Activated CD8-positive, alpha-beta T cell treated with anti-CD3 and anti-CD28 coated beads, Interleukin-2, amount 10 ng/mL, durations not matched to agents 7 days and 5 days (primary cell): ENCODE results near the gene EMX2. TPM values are rescaled to one million over a fixed set of nuclear protein-coding genes. Genes with fewer than 3 reads are reported as not detected.

Experiments
- ATAC-seq: fragments of 150-1000 bp; cut with Tn5 transposase; one replicate; pipeline ENCODE4 v1.10.0; 2021; ENCODE audit warnings: moderate library complexity
- CTCF ChIA-PET: fragments of 350-600 bp; sonication (Branson Sonifier 250); formaldehyde crosslinking; loops from one replicate; lab custom pipeline; 2021; ENCODE audit warnings: antibody characterized with exemption; lab: Charles Lee
- POLR2A ChIA-PET: fragments of 350-600 bp; sonication (Branson Sonifier 250); formaldehyde crosslinking; loops from one replicate; lab custom pipeline; 2021; ENCODE audit warnings: antibody characterized with exemption; lab: Charles Lee
- DNase-seq: peaks from one replicate; pipeline ENCODE4 v3.0.0-alpha.2; 2020
- H3K27ac Mint-ChIP-seq: one replicate; pipeline ENCODE4 v1.8.0; 2021; ENCODE audit warnings: mild to moderate bottlenecking, mixed read lengths
- H3K27me3 Mint-ChIP-seq: one replicate; pipeline ENCODE4 v1.8.0; 2021; ENCODE audit warnings: low read depth, mixed read lengths
- H3K36me3 Mint-ChIP-seq: one replicate; pipeline ENCODE4 v1.8.0; 2021; ENCODE audit warnings: low read depth, mixed read lengths
- H3K4me1 Mint-ChIP-seq: one replicate; pipeline ENCODE4 v1.8.0; 2021; ENCODE audit warnings: low read depth, mixed read lengths
- H3K4me3 Mint-ChIP-seq: one replicate; pipeline ENCODE4 v1.8.0; 2021; ENCODE audit warnings: mild to moderate bottlenecking, mixed read lengths
- H3K9me3 Mint-ChIP-seq: one replicate; pipeline ENCODE4 v1.8.0; 2022; ENCODE audit warnings: mixed read lengths; ENCODE audit not compliant: insufficient read depth
- total RNA-seq, 2 experiments: library from RNA; stranded (reverse); gene quantifications; one replicate each; pipeline ENCODE4 v1.2.3, GENCODE V29; 2021

The EMX2 gene
- total RNA-seq, 2 experiments from 2014 or later, result not detected

GRCh38 chr10:117554241-117554814 is 11.8 kb downstream of the EMX2 start:
- POLR2A ChIA-PET, result no interaction called here
- Mint-ChIP-seq H3K4me1 (peaks cover 13% of the 10 kb centered on the region), H3K9me3 (no peaks in the 10 kb centered on the region), H3K36me3 (no peaks in the 10 kb centered on the region), H3K27me3 (peaks cover 53% of the 10 kb centered on the region), H3K4me3 (peak overlapping the region; percentile 6), H3K27ac (no peak overlapping the region)
- CTCF ChIA-PET, result no interaction called here
- DNase-seq (no peak), ATAC-seq (no peak)

GRCh38 chr10:117555017-117555416 is 12.5 kb downstream of the EMX2 start:
- Mint-ChIP-seq H3K36me3 (no peaks in the 10 kb centered on the region), H3K27me3 (peaks cover 47% of the 10 kb centered on the region), H3K4me3 (no peak overlapping the region), H3K9me3 (no peaks in the 10 kb centered on the region), H3K27ac (no peak overlapping the region), H3K4me1 (peaks cover 13% of the 10 kb centered on the region)
- no peak for DNase-seq
- POLR2A ChIA-PET, result no interaction called here
- no peak for ATAC-seq
- CTCF ChIA-PET, result no interaction called here

GRCh38 chr10:117555863-117556262 is 13.3 kb downstream of the EMX2 start:
- peaks cover 13% of the 10 kb centered on the region for H3K4me1 Mint-ChIP-seq
- DNase-seq, result no peak
- no peaks in the 10 kb centered on the region for H3K9me3 Mint-ChIP-seq
- ChIA-PET POLR2A (no interaction called here), CTCF (no interaction called here)
- no peak overlapping the region for H3K4me3 Mint-ChIP-seq
- H3K27me3 Mint-ChIP-seq, result peaks cover 38% of the 10 kb centered on the region
- H3K36me3 Mint-ChIP-seq, result no peaks in the 10 kb centered on the region
- ATAC-seq, result no peak
- H3K27ac Mint-ChIP-seq, result no peak overlapping the region

GRCh38 chr10:117556356-117556755 is 13.8 kb downstream of the EMX2 start:
- Mint-ChIP-seq H3K4me1 (peaks cover 13% of the 10 kb centered on the region), H3K36me3 (no peaks in the 10 kb centered on the region), H3K27ac (no peak overlapping the region), H3K4me3 (no peak overlapping the region), H3K9me3 (no peaks in the 10 kb centered on the region), H3K27me3 (peaks cover 33% of the 10 kb centered on the region)
- DNase-seq (no peak), ATAC-seq (no peak)
- ChIA-PET POLR2A (no interaction called here), CTCF (no interaction called here)

GRCh38 chr10:117559712-117560111 is 17.2 kb downstream of the EMX2 start:
- POLR2A ChIA-PET, result interaction anchor here (0.8 kb wide), 1 partner anchor 8 kb away, joined by 3 read pairs; no protein-coding TSS in a partner anchor
- no peaks in the 10 kb centered on the region for H3K9me3 Mint-ChIP-seq
- peaks cover 7% of the 10 kb centered on the region for H3K27me3 Mint-ChIP-seq
- ATAC-seq, result no peak
- no peaks in the 10 kb centered on the region for H3K36me3 Mint-ChIP-seq
- DNase-seq, result no peak
- H3K27ac Mint-ChIP-seq, result no peak overlapping the region
- no peak overlapping the region for H3K4me3 Mint-ChIP-seq
- CTCF ChIA-PET, result no interaction called here
- no peaks in the 10 kb centered on the region for H3K4me1 Mint-ChIP-seq

- POLR2A ChIA-PET, result no interaction called here
- CTCF ChIA-PET, result no interaction called here
- Mint-ChIP-seq H3K27me3 (peaks cover 2% of the 10 kb centered on the region), H3K9me3 (no peaks in the 10 kb centered on the region), H3K4me3 (no peak overlapping the region), H3K4me1 (no peaks in the 10 kb centered on the region), H3K36me3 (no peaks in the 10 kb centered on the region), H3K27ac (no peak overlapping the region)
- DNase-seq (no peak), ATAC-seq (no peak)
These were observed 18.4 kb downstream of the EMX2 start for GRCh38 chr10:117560942-117561341.

GRCh38 chr10:117562220-117562619 is 19.7 kb downstream of the EMX2 start:
- DNase-seq, result no peak
- POLR2A ChIA-PET, result no interaction called here
- no peak overlapping the region for H3K27ac Mint-ChIP-seq
- no peaks in the 10 kb centered on the region for H3K27me3 Mint-ChIP-seq
- H3K9me3 Mint-ChIP-seq, result no peaks in the 10 kb centered on the region
- H3K4me3 Mint-ChIP-seq, result no peak overlapping the region
- ATAC-seq, result no peak
- no peaks in the 10 kb centered on the region for H3K4me1 Mint-ChIP-seq
- CTCF ChIA-PET, result no interaction called here
- H3K36me3 Mint-ChIP-seq, result no peaks in the 10 kb centered on the region

GRCh38 chr10:117562896-117563737 is 20.6 kb downstream of the EMX2 start:
- H3K36me3 Mint-ChIP-seq, result no peaks in the 10 kb centered on the region
- H3K4me1 Mint-ChIP-seq, result no peaks in the 10 kb centered on the region
- H3K9me3 Mint-ChIP-seq, result no peaks in the 10 kb centered on the region
- no peaks in the 10 kb centered on the region for H3K27me3 Mint-ChIP-seq
- no peak overlapping the region for H3K27ac Mint-ChIP-seq
- ATAC-seq, result no peak
- H3K4me3 Mint-ChIP-seq, result no peak overlapping the region
- CTCF ChIA-PET, result no interaction called here
- DNase-seq, result no peak
- POLR2A ChIA-PET, result no interaction called here

GRCh38 chr10:117563780-117564179 is 21.2 kb downstream of the EMX2 start:
- DNase-seq (no peak), ATAC-seq (no peak)
- H3K9me3 Mint-ChIP-seq, result no peaks in the 10 kb centered on the region
- H3K27ac Mint-ChIP-seq, result no peak overlapping the region
- no peak overlapping the region for H3K4me3 Mint-ChIP-seq
- ChIA-PET POLR2A (no interaction called here), CTCF (no interaction called here)
- no peaks in the 10 kb centered on the region for H3K27me3 Mint-ChIP-seq
- no peaks in the 10 kb centered on the region for H3K36me3 Mint-ChIP-seq
- H3K4me1 Mint-ChIP-seq, result no peaks in the 10 kb centered on the region

GRCh38 chr10:117565068-117565467 is 22.5 kb downstream of the EMX2 start:
- H3K9me3 Mint-ChIP-seq, result no peaks in the 10 kb centered on the region
- no peaks in the 10 kb centered on the region for H3K4me1 Mint-ChIP-seq
- H3K27me3 Mint-ChIP-seq, result no peaks in the 10 kb centered on the region
- ChIA-PET POLR2A (no interaction called here), CTCF (no interaction called here)
- ATAC-seq (no peak), DNase-seq (no peak)
- H3K36me3 Mint-ChIP-seq, result no peaks in the 10 kb centered on the region
- no peak overlapping the region for H3K27ac Mint-ChIP-seq
- no peak overlapping the region for H3K4me3 Mint-ChIP-seq

- Mint-ChIP-seq H3K36me3 (no peaks in the 10 kb centered on the region), H3K4me3 (no peak overlapping the region), H3K4me1 (no peaks in the 10 kb centered on the region), H3K9me3 (no peaks in the 10 kb centered on the region), H3K27ac (no peak overlapping the region), H3K27me3 (peaks cover 7% of the 10 kb centered on the region)
- CTCF ChIA-PET, result no interaction called here
- POLR2A ChIA-PET, result interaction anchor here (0.5 kb wide), 1 partner anchor 9 kb away, joined by 3 read pairs; no protein-coding TSS in a partner anchor
- ATAC-seq (no peak), DNase-seq (no peak)
These were observed 25.8 kb downstream of the EMX2 start for GRCh38 chr10:117568334-117568733.

GRCh38 chr10:117569610-117570390 is 27.3 kb downstream of the EMX2 start:
- CTCF ChIA-PET, result no interaction called here
- no peaks in the 10 kb centered on the region for H3K4me1 Mint-ChIP-seq
- no peak overlapping the region for H3K27ac Mint-ChIP-seq
- H3K9me3 Mint-ChIP-seq, result no peaks in the 10 kb centered on the region
- H3K36me3 Mint-ChIP-seq, result no peaks in the 10 kb centered on the region
- H3K4me3 Mint-ChIP-seq, result no peak overlapping the region
- H3K27me3 Mint-ChIP-seq, result peaks cover 9% of the 10 kb centered on the region
- ATAC-seq, result no peak
- POLR2A ChIA-PET, result no interaction called here
- no peak for DNase-seq
